Measurements from ENCODE around the gene CDC42BPG.
"Not testable (repeated sequence)": the region's sequence is repeated elsewhere in the genome, so short reads cannot be mapped to it uniquely, and the experiment has no call there.

The CDC42BPG gene

GRCh38 chr11:64849598-64850356 is 5.3 kb upstream of the CDC42BPG start:
- no peak overlapping the region for H3K4me3 Mint-ChIP-seq
- no peak for ATAC-seq
- no peaks in the 10 kb centered on the region for H3K27me3 Mint-ChIP-seq
- peaks cover 82% of the 10 kb centered on the region for H3K4me1 Mint-ChIP-seq
- H3K9me3 Mint-ChIP-seq: no peaks in the 10 kb centered on the region
- peaks cover 23% of the 10 kb centered on the region for H3K36me3 Mint-ChIP-seq
- H3K27ac Mint-ChIP-seq: peak overlapping the region; percentile 91

GRCh38 chr11:64848826-64849597 is 4.6 kb upstream of the CDC42BPG start:
- peak; percentile 52 for ATAC-seq
- Mint-ChIP-seq H3K36me3 (peaks cover 16% of the 10 kb centered on the region), H3K27me3 (no peaks in the 10 kb centered on the region), H3K27ac (peak overlapping the region; percentile 91), H3K4me3 (peak overlapping the region; percentile 32), H3K9me3 (no peaks in the 10 kb centered on the region), H3K4me1 (peaks cover 77% of the 10 kb centered on the region)

- Mint-ChIP-seq H3K27me3 (no peaks in the 10 kb centered on the region), H3K9me3 (no peaks in the 10 kb centered on the region), H3K27ac (peak overlapping the region; percentile 91), H3K4me3 (peak overlapping the region; percentile 32), H3K4me1 (peaks cover 77% of the 10 kb centered on the region), H3K36me3 (peaks cover 9% of the 10 kb centered on the region)
- ATAC-seq: no peak
These were observed 3.9 kb upstream of the CDC42BPG start for GRCh38 chr11:64848214-64848825.

GRCh38 chr11:64846998-64847666 is 2.7 kb upstream of the CDC42BPG start:
- H3K27ac Mint-ChIP-seq: no peak overlapping the region
- H3K4me1 Mint-ChIP-seq: peaks cover 70% of the 10 kb centered on the region
- ATAC-seq: peak; percentile 55
- H3K27me3 Mint-ChIP-seq: no peaks in the 10 kb centered on the region
- H3K36me3 Mint-ChIP-seq: no peaks in the 10 kb centered on the region
- H3K4me3 Mint-ChIP-seq: no peak overlapping the region
- no peaks in the 10 kb centered on the region for H3K9me3 Mint-ChIP-seq

GRCh38 chr11:64845776-64846129 is 1.3 kb upstream of the CDC42BPG start:
- peaks cover 57% of the 10 kb centered on the region for H3K4me1 Mint-ChIP-seq
- H3K27ac Mint-ChIP-seq: peak overlapping the region; percentile 62
- not testable (repeated sequence) for H3K9me3 Mint-ChIP-seq, H3K4me3 Mint-ChIP-seq, ATAC-seq, H3K27me3 Mint-ChIP-seq, H3K36me3 Mint-ChIP-seq

GRCh38 chr11:64845129-64845775 is 799 bp upstream of the CDC42BPG start:
- H3K9me3 Mint-ChIP-seq: no peaks in the 10 kb centered on the region
- no peaks in the 10 kb centered on the region for H3K36me3 Mint-ChIP-seq
- peak overlapping the region; percentile 62 for H3K27ac Mint-ChIP-seq
- H3K4me1 Mint-ChIP-seq: peaks cover 53% of the 10 kb centered on the region
- H3K27me3 Mint-ChIP-seq: no peaks in the 10 kb centered on the region
- no peak for ATAC-seq
- H3K4me3 Mint-ChIP-seq: peak overlapping the region; percentile 62

GRCh38 chr11:64843686-64844329 is 645 bp downstream of the CDC42BPG start:
- peak overlapping the region; percentile 80 for H3K27ac Mint-ChIP-seq
- no peak for ATAC-seq
- H3K4me3 Mint-ChIP-seq: peak overlapping the region; percentile 75
- peaks cover 39% of the 10 kb centered on the region for H3K4me1 Mint-ChIP-seq
- no peaks in the 10 kb centered on the region for H3K27me3 Mint-ChIP-seq
- H3K36me3 Mint-ChIP-seq: no peaks in the 10 kb centered on the region
- no peaks in the 10 kb centered on the region for H3K9me3 Mint-ChIP-seq

- no peaks in the 10 kb centered on the region for H3K36me3 Mint-ChIP-seq
- H3K4me3 Mint-ChIP-seq: peak overlapping the region; percentile 75
- H3K9me3 Mint-ChIP-seq: no peaks in the 10 kb centered on the region
- H3K27ac Mint-ChIP-seq: peak overlapping the region; percentile 80
- no peaks in the 10 kb centered on the region for H3K27me3 Mint-ChIP-seq
- H3K4me1 Mint-ChIP-seq: peaks cover 32% of the 10 kb centered on the region
- no peak for ATAC-seq
These were observed 1.4 kb downstream of the CDC42BPG start for GRCh38 chr11:64842851-64843685.

- Mint-ChIP-seq H3K4me1 (peaks cover 27% of the 10 kb centered on the region), H3K9me3 (no peaks in the 10 kb centered on the region), H3K27ac (no peak overlapping the region), H3K4me3 (no peak overlapping the region), H3K36me3 (no peaks in the 10 kb centered on the region), H3K27me3 (no peaks in the 10 kb centered on the region)
- no peak for ATAC-seq
These were observed 2.1 kb downstream of the CDC42BPG start for GRCh38 chr11:64842366-64842759.

- Mint-ChIP-seq H3K27ac (no peak overlapping the region), H3K4me1 (peaks cover 27% of the 10 kb centered on the region), H3K27me3 (no peaks in the 10 kb centered on the region), H3K36me3 (no peaks in the 10 kb centered on the region), H3K4me3 (no peak overlapping the region), H3K9me3 (no peaks in the 10 kb centered on the region)
- ATAC-seq: no peak
These were observed 2.7 kb downstream of the CDC42BPG start for GRCh38 chr11:64841592-64842365.

GRCh38 chr11:64839887-64840782 is 4.3 kb downstream of the CDC42BPG start:
- ATAC-seq: no peak
- Mint-ChIP-seq H3K4me3 (no peak overlapping the region), H3K27me3 (no peaks in the 10 kb centered on the region), H3K36me3 (no peaks in the 10 kb centered on the region), H3K27ac (no peak overlapping the region), H3K9me3 (no peaks in the 10 kb centered on the region), H3K4me1 (peaks cover 24% of the 10 kb centered on the region)

- Mint-ChIP-seq H3K27ac (no peak overlapping the region), H3K36me3 (no peaks in the 10 kb centered on the region), H3K4me3 (no peak overlapping the region), H3K4me1 (peaks cover 20% of the 10 kb centered on the region), H3K9me3 (no peaks in the 10 kb centered on the region), H3K27me3 (no peaks in the 10 kb centered on the region)
- ATAC-seq: no peak
These were observed 5.1 kb downstream of the CDC42BPG start for GRCh38 chr11:64839335-64839734.
